Panc1 (cell line): ENCODE results near the gene PEX12.

Experiments
- CTCF ChIP-seq: fragments of 450-650 bp; IDR thresholded peaks from 2 replicates; pipeline ENCODE4 v1.5.1; 2017; ENCODE audit warnings: mild to moderate bottlenecking
- POLR2AphosphoS5 ChIP-seq: IDR thresholded peaks from 2 replicates; pipeline ENCODE4 v1.6.1; 2012; ENCODE audit warnings: mild to moderate bottlenecking, low read depth, low read length, moderate library complexity
- REST ChIP-seq, 2 experiments: IDR thresholded peaks; 2 replicates each; pipeline ENCODE4 v1.6.1; 2011 to 2012; ENCODE audit warnings: low read depth in 2 of 2, control low read depth in 1 of 2, low read length in 1 of 2, mild to moderate bottlenecking in 1 of 2, moderate library complexity in 1 of 2; ENCODE audit not compliant: insufficient read depth in 1 of 2
- SIN3A ChIP-seq: IDR thresholded peaks from 2 replicates; pipeline ENCODE4 v1.6.1; 2012; ENCODE audit warnings: low read depth, mild to moderate bottlenecking, low read length, moderate library complexity, borderline replicate concordance; ENCODE audit not compliant: insufficient read depth
- TCF7L2 ChIP-seq: IDR thresholded peaks from 2 replicates; pipeline ENCODE4 v1.6.1; 2011; ENCODE audit warnings: mild to moderate bottlenecking, low read depth, low read length, inconsistent platforms

DNA sequence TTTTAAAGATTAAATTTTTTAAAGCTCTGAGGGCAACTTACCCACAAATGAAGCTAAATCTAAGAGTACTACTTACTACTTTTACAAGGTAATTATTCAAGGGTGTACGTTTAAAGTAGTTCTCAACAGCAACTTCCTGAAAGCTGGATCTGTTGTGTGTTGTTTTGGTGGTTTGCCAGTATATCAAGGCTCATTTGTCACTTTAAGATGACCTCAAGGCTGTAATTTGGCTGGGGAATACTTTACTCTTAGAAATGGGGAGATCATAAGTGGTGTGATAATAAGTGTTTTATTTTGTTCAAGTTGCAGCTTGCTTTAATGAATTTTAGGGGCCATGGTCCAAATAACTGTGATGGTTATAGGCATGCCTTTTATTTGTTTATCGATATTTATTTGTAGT lies 39.1 kb upstream of the PEX12 start:
- no peak for TF ChIP-seq SIN3A
- TF ChIP-seq CTCF, result no peak
- no peak for TF ChIP-seq TCF7L2
- TF ChIP-seq REST (IDR thresholded peaks at IDR 0.05; ENCODE audit: insufficient read depth in 1 of 2, low read depth in 2 of 2, low read length in 1 of 2), result no peak
- TF ChIP-seq POLR2AphosphoS5, result no peak
